GM12878 (cell line): ENCODE measurements around the gene RANBP17. TPM values are rescaled to one million over a fixed set of nuclear protein-coding genes. Genes with fewer than 3 reads are reported as not detected.

Experiments used
- ATAC-seq: fragments of 200-7000 bp; cut with Tn5 transposase; 3 replicates; pipeline ENCODE4 v1.9.1; 2020; ENCODE audit warnings: mild to moderate bottlenecking, moderate library complexity
- BruUV-seq: library from RNA; stranded (reverse); fragments of 400-500 nt; replicated peaks from 2 replicates; lab custom pipeline; 2021; lab: Mats Ljungman, UMichigan
- CTCF ChIA-PET: fragments of 300-600 bp; sonication (Branson Sonifier 250); formaldehyde crosslinking; extraction: SDS; loops from one replicate; lab custom pipeline; 2021; ENCODE audit warnings: inconsistent platforms; lab: Yijun Ruan, JAX
- POLR2A ChIA-PET: fragments of 350-600 bp; formaldehyde crosslinking; extraction: SDS; loops from one replicate; lab custom pipeline; 2021; ENCODE audit warnings: inconsistent platforms; lab: Charles Lee
- RAD21 ChIA-PET: fragments of 300-600 bp; sonication (Branson Sonifier 250); formaldehyde crosslinking; loops from one replicate; lab custom pipeline; 2023; ENCODE audit warnings: antibody characterized with exemption; ENCODE audit not compliant: unreplicated experiment; lab: Charles Lee
- SMC1A ChIA-PET: fragments of 300-600 bp; sonication (Branson Sonifier 250); formaldehyde crosslinking; loops from one replicate; lab custom pipeline; 2023; ENCODE audit not compliant: unreplicated experiment, uncharacterized antibody; lab: Charles Lee
- DNase-seq: peaks from one replicate; pipeline ENCODE4 v3.0.0-alpha.2; 2011; ENCODE audit warnings: low read depth, low spot score
- FAIRE-seq: peaks from 3 replicates; lab custom pipeline; 2011; peaks lifted over from hg19 to GRCh38; lab: Jason Lieb, UNC
- H2AFZ ChIP-seq: 2 replicates; pipeline ENCODE4 v1.6.0; 2011; ENCODE audit warnings: low read depth, low read length, control low read depth; ENCODE audit not compliant: control insufficient read depth
- H3K27ac ChIP-seq: 2 replicates; pipeline ENCODE4 v1.5.1; 2011; ENCODE audit warnings: control low read depth; ENCODE audit not compliant: control insufficient read depth, insufficient read depth
- H3K27me3 ChIP-seq, 2 experiments: replicated peaks in 1 of 2; 2 replicates each; pipeline versions ENCODE4 v1.6.0 to v1.6.1; 2011; ENCODE audit warnings: low read length in 1 of 2; ENCODE audit not compliant: control insufficient read depth in 2 of 2, insufficient read depth in 2 of 2
- H3K36me3 ChIP-seq, 2 experiments: 2 replicates each; pipeline ENCODE4 v1.5.1; 2011; ENCODE audit warnings: low read length in 1 of 2; ENCODE audit not compliant: control insufficient read depth in 2 of 2, insufficient read depth in 2 of 2
- H3K4me1 ChIP-seq: 2 replicates; pipeline ENCODE4 v1.6.1; 2011; ENCODE audit warnings: mild to moderate bottlenecking, low read length, moderate library complexity, mixed read lengths; ENCODE audit not compliant: control insufficient read depth, insufficient read depth
- H3K4me2 ChIP-seq: 2 replicates; pipeline ENCODE4 v1.6.0; 2011; ENCODE audit warnings: control low read depth; ENCODE audit not compliant: control insufficient read depth, insufficient read depth
- H3K4me3 ChIP-seq: fragments of 200-600 bp; sonication (generic); 2 replicates; pipeline ENCODE4 v1.5.1; 2016
- H3K79me2 ChIP-seq: 2 replicates; pipeline ENCODE4 v1.6.0; 2011; ENCODE audit warnings: low read length; ENCODE audit not compliant: control insufficient read depth, insufficient read depth
- H3K9ac ChIP-seq: 2 replicates; pipeline ENCODE4 v1.8.0; 2011; ENCODE audit warnings: low read length, control low read depth, mixed read lengths; ENCODE audit not compliant: control insufficient read depth, insufficient read depth
- H3K9me3 ChIP-seq: replicated peaks from 3 replicates; pipeline ENCODE4 v1.5.1; 2011; ENCODE audit warnings: mild to moderate bottlenecking, low read length; ENCODE audit not compliant: control insufficient read depth, insufficient read depth
- H4K20me1 ChIP-seq: 2 replicates; pipeline ENCODE4 v1.6.0; 2011; ENCODE audit not compliant: control insufficient read depth, insufficient read depth
- CBX3 ChIP-seq: fragments of 200-600 bp; sonication (generic); IDR thresholded peaks from 2 replicates; pipeline ENCODE4 v1.6.1; 2016; ENCODE audit warnings: low read depth, borderline replicate concordance
- EED ChIP-seq: sonication (generic); IDR thresholded peaks from 2 replicates; pipeline ENCODE4 v1.6.1; 2016; ENCODE audit warnings: antibody characterized with exemption, low read depth
- GABPA ChIP-seq: IDR thresholded peaks from 2 replicates; pipeline ENCODE4 v1.6.1; 2014; ENCODE audit warnings: antibody characterized with exemption, low read depth, mild to moderate bottlenecking, inconsistent platforms
- MYB ChIP-seq: fragments of 150-350 bp; IDR thresholded peaks from 2 replicates; pipeline ENCODE4 v1.6.1; 2014; ENCODE audit warnings: mild to moderate bottlenecking, low read depth, low read length, borderline replicate concordance
- WGBS: methylation state at CpG from one replicate; pipeline ENCODE4 v1.1.6; 2016; ENCODE audit warnings: low lambda C conversion rate; ENCODE audit not compliant: insufficient replicate concordance, insufficient coverage; ENCODE audit errors: missing lambda C conversion rate; 5-methylcytosine and 5-hydroxymethylcytosine counted together
- in situ Hi-C: fragments of 300-500 bp; cut with MboI; formaldehyde crosslinking; loops from 9 replicates; pipeline ENCODE4 v1.14.3; 2018; ENCODE audit warnings: mixed read lengths
- intact Hi-C: fragments of 100-400 bp; cut with micrococcal nuclease; formaldehyde crosslinking; loops from one replicate; pipeline ENCODE4 v1.14.2; 2022; ENCODE audit not compliant: unreplicated experiment
- polyA plus RNA-seq, 11 experiments: library from polyadenylated mRNA; depleted of rRNA in 4 of 11; unstranded in 6 of 11; stranded (reverse) in 5 of 11; fragments of >200 nt; fragmentation: Nextera tagmentation in 4 of 11; fragmentation: Illumina TruSeq in 1 of 11; extraction: Ambion mirVana in 4 of 11; extraction: Trizol in 1 of 11; gene quantifications; 1 replicate in 1 of 11; 2 replicates in 10 of 11; pipeline versions ENCODE4 v1.2.1 to v1.2.3, GENCODE V29; 2011 to 2016; ENCODE audit warnings: inconsistent platforms in 2 of 11, missing spikeins in 2 of 11, low read depth in 1 of 11
- total RNA-seq, 4 experiments: library from RNA; depleted of rRNA in 3 of 4; stranded (reverse); fragments of >200 nt in 3 of 4; fragmentation: Illumina TruSeq in 1 of 4; extraction: Trizol in 1 of 4; gene quantifications; 2 replicates each; pipeline versions ENCODE4 v1.2.1 to v1.2.3, GENCODE V29; 2013 to 2021
- TF ChIP-seq, protein P1 (sequence below): fragments of 150-350 bp; IDR thresholded peaks from 2 replicates; pipeline ENCODE4 v1.6.1; 2014; ENCODE audit warnings: mild to moderate bottlenecking, low read depth, low read length
- TF ChIP-seq, protein P2 (sequence below): fragments of 450-650 bp; IDR thresholded peaks from 2 replicates; pipeline ENCODE4 v1.6.1; 2014; ENCODE audit warnings: mild to moderate bottlenecking
- TF ChIP-seq, protein P3 (sequence below): IDR thresholded peaks from 2 replicates; pipeline ENCODE4 v1.6.1; 2012; ENCODE audit warnings: low read depth, low read length, improper control_type of control experiment

The RANBP17 gene
- total and polyA plus RNA-seq, 10 of the 15 experiments (the other 5 are each of a cell fraction or from before 2014, with no cell fraction given): 0.10 TPM; not detected in 9

DNA sequence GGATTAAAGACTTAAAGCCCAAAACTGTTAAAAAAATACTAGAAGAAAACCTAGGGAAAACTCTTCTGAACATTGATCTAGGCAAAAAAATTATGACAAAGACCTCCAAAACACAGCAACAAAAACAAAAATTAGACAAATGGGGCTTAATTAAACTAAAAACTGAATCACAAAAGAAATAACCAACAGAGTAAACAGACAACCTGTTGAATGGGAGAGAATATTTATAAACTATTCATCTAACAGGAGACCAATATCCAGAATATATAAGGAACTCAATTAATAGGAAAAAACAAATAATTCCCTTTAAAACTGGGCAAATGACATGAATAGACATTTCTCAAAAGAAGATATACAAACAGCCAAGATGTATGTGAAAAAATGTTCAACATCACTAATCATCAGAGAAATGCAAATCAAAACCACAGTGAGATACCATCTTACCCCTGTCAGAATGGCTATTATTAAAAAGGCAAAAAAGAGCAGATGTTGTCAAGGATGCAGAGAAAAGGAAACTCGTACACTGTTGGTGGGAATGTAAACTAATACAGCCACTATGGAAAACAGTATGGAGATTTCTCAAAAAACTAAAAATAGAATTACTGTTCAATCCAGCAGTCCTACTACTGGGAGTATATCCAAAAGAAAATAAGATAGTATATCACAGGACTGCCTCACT is 397.1 kb downstream of the RANBP17 start:
- in situ Hi-C loops: no loop called here
- H3K9me3 ChIP-seq: no peaks in the 10 kb centered on the region
- H2AFZ ChIP-seq: no peak overlapping the region
- H3K27ac ChIP-seq: no peak overlapping the region
- H3K36me3 ChIP-seq: no peaks in the 10 kb centered on the region
- 0% methylated on average over 1 of the region's 1 CpG for WGBS
- ATAC-seq (no peak), DNase-seq (no peak), FAIRE-seq (no peak)
- H3K4me3 ChIP-seq: no peak overlapping the region
- SMC1A ChIA-PET: no interaction called here
- CTCF ChIA-PET: no interaction called here
- H4K20me1 ChIP-seq: no peaks in the 10 kb centered on the region
- RAD21 ChIA-PET: no interaction called here
- H3K4me2 ChIP-seq: no peak overlapping the region
- H3K9ac ChIP-seq: no peak overlapping the region
- POLR2A ChIA-PET: no interaction called here
- H3K27me3 ChIP-seq: no peaks in the 10 kb centered on the region
- no peaks in the 10 kb centered on the region for H3K4me1 ChIP-seq
- TF ChIP-seq, protein P1, sequence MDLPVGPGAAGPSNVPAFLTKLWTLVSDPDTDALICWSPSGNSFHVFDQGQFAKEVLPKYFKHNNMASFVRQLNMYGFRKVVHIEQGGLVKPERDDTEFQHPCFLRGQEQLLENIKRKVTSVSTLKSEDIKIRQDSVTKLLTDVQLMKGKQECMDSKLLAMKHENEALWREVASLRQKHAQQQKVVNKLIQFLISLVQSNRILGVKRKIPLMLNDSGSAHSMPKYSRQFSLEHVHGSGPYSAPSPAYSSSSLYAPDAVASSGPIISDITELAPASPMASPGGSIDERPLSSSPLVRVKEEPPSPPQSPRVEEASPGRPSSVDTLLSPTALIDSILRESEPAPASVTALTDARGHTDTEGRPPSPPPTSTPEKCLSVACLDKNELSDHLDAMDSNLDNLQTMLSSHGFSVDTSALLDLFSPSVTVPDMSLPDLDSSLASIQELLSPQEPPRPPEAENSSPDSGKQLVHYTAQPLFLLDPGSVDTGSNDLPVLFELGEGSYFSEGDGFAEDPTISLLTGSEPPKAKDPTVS: no peak
- TF ChIP-seq, protein P2, sequence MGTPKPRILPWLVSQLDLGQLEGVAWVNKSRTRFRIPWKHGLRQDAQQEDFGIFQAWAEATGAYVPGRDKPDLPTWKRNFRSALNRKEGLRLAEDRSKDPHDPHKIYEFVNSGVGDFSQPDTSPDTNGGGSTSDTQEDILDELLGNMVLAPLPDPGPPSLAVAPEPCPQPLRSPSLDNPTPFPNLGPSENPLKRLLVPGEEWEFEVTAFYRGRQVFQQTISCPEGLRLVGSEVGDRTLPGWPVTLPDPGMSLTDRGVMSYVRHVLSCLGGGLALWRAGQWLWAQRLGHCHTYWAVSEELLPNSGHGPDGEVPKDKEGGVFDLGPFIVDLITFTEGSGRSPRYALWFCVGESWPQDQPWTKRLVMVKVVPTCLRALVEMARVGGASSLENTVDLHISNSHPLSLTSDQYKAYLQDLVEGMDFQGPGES: no peak
- TF ChIP-seq GABPA (no peak), EED (no peak), MYB (no peak), CBX3 (no peak)
- TF ChIP-seq, protein P3, sequence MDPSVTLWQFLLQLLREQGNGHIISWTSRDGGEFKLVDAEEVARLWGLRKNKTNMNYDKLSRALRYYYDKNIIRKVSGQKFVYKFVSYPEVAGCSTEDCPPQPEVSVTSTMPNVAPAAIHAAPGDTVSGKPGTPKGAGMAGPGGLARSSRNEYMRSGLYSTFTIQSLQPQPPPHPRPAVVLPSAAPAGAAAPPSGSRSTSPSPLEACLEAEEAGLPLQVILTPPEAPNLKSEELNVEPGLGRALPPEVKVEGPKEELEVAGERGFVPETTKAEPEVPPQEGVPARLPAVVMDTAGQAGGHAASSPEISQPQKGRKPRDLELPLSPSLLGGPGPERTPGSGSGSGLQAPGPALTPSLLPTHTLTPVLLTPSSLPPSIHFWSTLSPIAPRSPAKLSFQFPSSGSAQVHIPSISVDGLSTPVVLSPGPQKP: no peak
- TF ChIP-seq, all 136 proteins: peak for 0
- no peaks in the 10 kb centered on the region for H3K79me2 ChIP-seq
- intact Hi-C loops: no loop called here
- no TSS peak for BruUV-seq
